CD14-positive monocyte (primary cell): ENCODE measurements around the gene PSMA4. TPM values are rescaled to one million over a fixed set of nuclear protein-coding genes. Genes with fewer than 3 reads are reported as not detected.

ENCODE experiments used
- DNase-seq, 3 donors: peaks; one replicate each; pipeline ENCODE4 v3.0.0-alpha.2; 2011 to 2022
- H2AFZ ChIP-seq: 2 replicates; pipeline ENCODE4 v1.6.0; 2012; ENCODE audit warnings: mild to moderate bottlenecking, low read depth, low read length, inconsistent platforms; ENCODE audit not compliant: insufficient read depth, poor library complexity, severe bottlenecking
- H3K27ac ChIP-seq, 2 donors: 1 replicate in 1 of 2; 2 replicates in 1 of 2; pipeline ENCODE4 v1.5.1; 2012 to 2013; ENCODE audit warnings: low read length in 2 of 2, control low read depth in 1 of 2, inconsistent platforms in 1 of 2, low read depth in 1 of 2, mild to moderate bottlenecking in 1 of 2
- H3K27me3 ChIP-seq, 2 donors: one replicate each; pipeline versions ENCODE4 v1.6.0 to v1.6.1; 2011 to 2013; ENCODE audit warnings: low read length in 2 of 2; ENCODE audit not compliant: control insufficient read depth in 2 of 2, insufficient read depth in 2 of 2
- H3K36me3 ChIP-seq, 2 donors: replicated peaks in 1 of 2; 1 replicate in 1 of 2; 2 replicates in 1 of 2; pipeline versions ENCODE4 v1.5.1 to v1.6.1; 2012 to 2013; ENCODE audit warnings: low read length in 2 of 2, control low read depth in 1 of 2, inconsistent platforms in 1 of 2, mild to moderate bottlenecking in 1 of 2; ENCODE audit not compliant: insufficient read depth in 2 of 2, control insufficient read depth in 1 of 2
- H3K4me1 ChIP-seq, 2 donors: 1 replicate in 1 of 2; 2 replicates in 1 of 2; pipeline versions ENCODE4 v1.5.1 to v1.6.1; 2012 to 2013; ENCODE audit warnings: low read length in 2 of 2, control low read depth in 1 of 2, inconsistent platforms in 1 of 2, mild to moderate bottlenecking in 1 of 2, moderate library complexity in 1 of 2; ENCODE audit not compliant: insufficient read depth in 2 of 2, control insufficient read depth in 1 of 2
- H3K4me2 ChIP-seq: replicated peaks from 2 replicates; pipeline ENCODE3; 2012; ENCODE audit warnings: low read length, moderate library complexity, mild to moderate bottlenecking; ENCODE audit not compliant: poor library complexity, severe bottlenecking; ENCODE audit errors: extremely low read depth
- H3K4me3 ChIP-seq, 3 experiments: fragments of 200-600 bp in 1 of 3; sonication (generic) in 1 of 3; replicated peaks in 1 of 3; 1 replicate in 2 of 3; 2 replicates in 1 of 3; pipeline ENCODE4 v1.5.1; 2011 to 2013; ENCODE audit warnings: low read length in 3 of 3, mild to moderate bottlenecking in 3 of 3, control low read depth in 2 of 3, low read depth in 2 of 3, inconsistent platforms in 1 of 3, moderate library complexity in 1 of 3
- H3K79me2 ChIP-seq: 2 replicates; pipeline ENCODE4 v1.6.0; 2012; ENCODE audit warnings: mild to moderate bottlenecking, control low read depth, inconsistent platforms, low read length, moderate library complexity; ENCODE audit not compliant: insufficient read depth
- H3K9ac ChIP-seq: 2 replicates; pipeline ENCODE4 v1.6.0; 2017; ENCODE audit warnings: low read length, mild to moderate bottlenecking; ENCODE audit not compliant: insufficient read depth, poor library complexity, severe bottlenecking
- H3K9me3 ChIP-seq, 2 donors: replicated peaks in 1 of 2; 1 replicate in 1 of 2; 2 replicates in 1 of 2; pipeline versions ENCODE4 v1.5.1 to v1.6.1; 2012 to 2013; ENCODE audit warnings: low read length in 2 of 2, control low read depth in 1 of 2; ENCODE audit not compliant: control insufficient read depth in 1 of 2, insufficient read depth in 1 of 2
- H4K20me1 ChIP-seq: 2 replicates; pipeline ENCODE4 v1.6.0; 2012; ENCODE audit warnings: mild to moderate bottlenecking, low read length, control low read depth, moderate library complexity; ENCODE audit not compliant: insufficient read depth
- H3K27ac Mint-ChIP-seq, 7 donors: one replicate each; pipeline ENCODE4 v1.8.0; 2020; ENCODE audit warnings: mild to moderate bottlenecking in 7 of 7, mixed read lengths in 7 of 7, moderate library complexity in 6 of 7, inconsistent platforms in 2 of 7
- H3K27me3 Mint-ChIP-seq, 3 donors: one replicate each; pipeline ENCODE4 v1.8.0; 2021 to 2022; ENCODE audit warnings: low read depth in 3 of 3, mild to moderate bottlenecking in 3 of 3, mixed read lengths in 3 of 3, moderate library complexity in 3 of 3, inconsistent platforms in 1 of 3
- H3K36me3 Mint-ChIP-seq, 2 donors: one replicate each; pipeline ENCODE4 v1.8.0; 2020; ENCODE audit warnings: mixed read lengths in 2 of 2, inconsistent platforms in 1 of 2, mild to moderate bottlenecking in 1 of 2
- H3K4me1 Mint-ChIP-seq: one replicate; pipeline ENCODE4 v1.8.0; 2020; ENCODE audit warnings: mild to moderate bottlenecking, mixed read lengths
- H3K4me3 Mint-ChIP-seq, 2 donors: one replicate each; pipeline ENCODE4 v1.8.0; 2020; ENCODE audit warnings: mild to moderate bottlenecking in 2 of 2, mixed read lengths in 2 of 2, moderate library complexity in 1 of 2
- H3K9me3 Mint-ChIP-seq, 7 donors: one replicate each; pipeline ENCODE4 v1.8.0; 2020 to 2022; ENCODE audit warnings: mixed read lengths in 7 of 7, mild to moderate bottlenecking in 6 of 7, moderate library complexity in 6 of 7, inconsistent platforms in 2 of 7
- WGBS: methylation state at CpG from one replicate; pipeline ENCODE4 v1.1.5; 2013; ENCODE audit warnings: missing lambda C conversion rate; ENCODE audit not compliant: insufficient coverage; 5-methylcytosine and 5-hydroxymethylcytosine counted together
- intact Hi-C, 2 donors: fragments of 100-400 bp; cut with micrococcal nuclease; formaldehyde crosslinking; loops; one replicate each; pipeline versions ENCODE4 v1.15.0 to v1.15.1; 2023
- polyA plus RNA-seq, 3 donors: library from polyadenylated mRNA; depleted of rRNA in 1 of 3; unstranded in 2 of 3; stranded (reverse) in 1 of 3; fragments of 300-500 nt in 2 of 3; fragments of >200 nt in 1 of 3; fragmentation: Illumina TruSeq in 2 of 3; gene quantifications; 1 replicate in 2 of 3; 2 replicates in 1 of 3; pipeline ENCODE4 v1.2.3, GENCODE V29; 2012 to 2021
- TF ChIP-seq, protein P1 (sequence below): fragments of 200-600 bp; IDR thresholded peaks from one replicate; pipeline ENCODE4 v1.8.0; 2022; ENCODE audit warnings: antibody characterized with exemption, mild to moderate bottlenecking

Gene PSMA4
- polyA plus RNA-seq, 3 donors: 121 to 421 (median 406) TPM

DNA sequence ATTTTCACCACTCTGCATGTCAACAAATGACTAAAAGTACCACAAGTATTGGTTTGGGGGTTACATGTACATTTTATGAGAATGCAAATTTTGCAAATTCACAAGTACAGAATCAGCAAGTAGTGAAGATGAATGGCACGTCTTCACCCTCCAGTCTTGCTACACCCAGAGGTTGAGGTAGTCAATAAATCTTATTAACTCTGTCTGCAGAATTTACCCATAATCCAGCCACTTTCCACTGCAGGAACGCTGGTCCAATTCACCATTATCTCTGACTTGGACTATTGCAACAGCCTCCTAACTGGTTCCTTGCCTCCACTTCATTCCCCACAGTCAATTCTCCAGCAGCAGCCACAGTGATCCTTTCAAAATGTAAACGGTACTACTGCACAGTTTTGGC, 10.6 kb downstream of the PSMA4 start:
- Histone ChIP-seq H2AFZ (no peak overlapping the region), H3K27me3 (no peaks in the 10 kb centered on the region), H3K79me2 (no peaks in the 10 kb centered on the region), H4K20me1 (peaks cover 35% of the 10 kb centered on the region), H3K4me3 (no peak overlapping the region), H3K27ac (no peak overlapping the region), H3K36me3 (peaks cover 50 to 54% of the 10 kb centered on the region in 2 donors), H3K4me1 (no peaks in the 10 kb centered on the region), H3K9me3 (no peaks in the 10 kb centered on the region), H3K4me2 (no peak overlapping the region), H3K9ac (no peak overlapping the region)
- intact Hi-C loops: no loop called here
- Mint-ChIP-seq H3K27me3 (peaks cover 0 to 7% (median 6%) of the 10 kb centered on the region in 3 donors), H3K4me1 (peaks cover 2% of the 10 kb centered on the region), H3K36me3 (peaks cover 48 to 54% of the 10 kb centered on the region in 2 donors), H3K27ac (peak overlapping the region in 1 of 7 donors; percentile 45), H3K9me3 (no peaks in the 10 kb centered on the region), H3K4me3 (no peak overlapping the region)
- WGBS: 95% methylated on average over 2 of the region's 3 CpGs
- TF ChIP-seq, protein P1, sequence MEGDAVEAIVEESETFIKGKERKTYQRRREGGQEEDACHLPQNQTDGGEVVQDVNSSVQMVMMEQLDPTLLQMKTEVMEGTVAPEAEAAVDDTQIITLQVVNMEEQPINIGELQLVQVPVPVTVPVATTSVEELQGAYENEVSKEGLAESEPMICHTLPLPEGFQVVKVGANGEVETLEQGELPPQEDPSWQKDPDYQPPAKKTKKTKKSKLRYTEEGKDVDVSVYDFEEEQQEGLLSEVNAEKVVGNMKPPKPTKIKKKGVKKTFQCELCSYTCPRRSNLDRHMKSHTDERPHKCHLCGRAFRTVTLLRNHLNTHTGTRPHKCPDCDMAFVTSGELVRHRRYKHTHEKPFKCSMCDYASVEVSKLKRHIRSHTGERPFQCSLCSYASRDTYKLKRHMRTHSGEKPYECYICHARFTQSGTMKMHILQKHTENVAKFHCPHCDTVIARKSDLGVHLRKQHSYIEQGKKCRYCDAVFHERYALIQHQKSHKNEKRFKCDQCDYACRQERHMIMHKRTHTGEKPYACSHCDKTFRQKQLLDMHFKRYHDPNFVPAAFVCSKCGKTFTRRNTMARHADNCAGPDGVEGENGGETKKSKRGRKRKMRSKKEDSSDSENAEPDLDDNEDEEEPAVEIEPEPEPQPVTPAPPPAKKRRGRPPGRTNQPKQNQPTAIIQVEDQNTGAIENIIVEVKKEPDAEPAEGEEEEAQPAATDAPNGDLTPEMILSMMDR: no peak
- DNase-seq: no peak

DNA sequence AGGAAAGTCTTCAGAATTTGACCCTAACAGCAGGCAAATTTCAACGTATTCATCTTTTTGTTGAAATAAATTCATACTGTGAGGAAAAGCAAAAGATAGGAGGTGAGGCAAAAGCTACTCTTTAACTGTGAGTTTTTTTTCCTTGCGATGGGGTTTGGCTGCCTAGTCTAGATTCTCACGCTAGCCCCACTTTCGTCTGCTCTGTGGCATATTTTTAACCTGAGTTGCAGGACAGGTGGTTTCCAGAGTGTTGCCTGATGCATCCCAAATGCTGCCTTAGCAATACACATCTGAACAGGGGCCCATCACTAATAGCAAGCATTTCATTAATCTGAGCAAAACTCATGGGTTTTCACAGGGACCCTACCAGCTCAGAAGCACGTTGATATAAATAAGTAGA, 11.7 kb downstream of the PSMA4 start:
- Histone ChIP-seq H2AFZ (no peak overlapping the region), H3K27me3 (no peaks in the 10 kb centered on the region), H4K20me1 (peaks cover 28% of the 10 kb centered on the region), H3K9ac (no peak overlapping the region), H3K4me2 (no peak overlapping the region), H3K4me1 (no peaks in the 10 kb centered on the region), H3K27ac (no peak overlapping the region), H3K4me3 (no peak overlapping the region), H3K79me2 (no peaks in the 10 kb centered on the region), H3K36me3 (peaks cover 40 to 43% of the 10 kb centered on the region in 2 donors), H3K9me3 (no peaks in the 10 kb centered on the region)
- intact Hi-C loops: no loop called here
- DNase-seq: no peak
- peaks cover 2% of the 10 kb centered on the region for H3K4me1 Mint-ChIP-seq
- WGBS: 100% methylated on average over 3 of the region's 5 CpGs
- peaks cover 37 to 43% of the 10 kb centered on the region in 2 donors for H3K36me3 Mint-ChIP-seq
- no peak overlapping the region for H3K4me3 Mint-ChIP-seq
- TF ChIP-seq, protein P1: no peak
- H3K27ac Mint-ChIP-seq: no peak overlapping the region
- H3K9me3 Mint-ChIP-seq: no peaks in the 10 kb centered on the region
- peaks cover 0 to 10% (median 6%) of the 10 kb centered on the region in 3 donors for H3K27me3 Mint-ChIP-seq
